WTC11 (cell line): ENCODE data around the gene FAM107B. TPM values are rescaled to one million over a fixed set of nuclear protein-coding genes. Genes with fewer than 3 reads are reported as not detected.

Experiments
- ATAC-seq: fragments of 200-7000 bp; cut with Tn5 transposase; 2 replicates; pipeline ENCODE4 v1.10.0; 2021; ENCODE audit warnings: mild to moderate bottlenecking, moderate library complexity
- CTCF ChIA-PET: fragments of 300-600 bp; sonication (Branson Sonifier 250); formaldehyde crosslinking; loops from one replicate; lab custom pipeline; 2021; ENCODE audit warnings: antibody characterized with exemption; lab: Charles Lee
- POLR2A ChIA-PET: fragments of 350-600 bp; sonication (Branson Sonifier 250); formaldehyde crosslinking; loops from one replicate; lab custom pipeline; 2021; ENCODE audit warnings: antibody characterized with exemption; lab: Charles Lee
- DNase-seq: peaks from one replicate; pipeline ENCODE4 v3.0.0; 2021; ENCODE audit warnings: low spot score
- H3K27ac Mint-ChIP-seq: 2 replicates; pipeline ENCODE4 v1.8.0; 2021; ENCODE audit warnings: mixed read lengths
- H3K27me3 Mint-ChIP-seq: 2 replicates; pipeline ENCODE4 v1.8.0; 2021; ENCODE audit warnings: low read depth, mild to moderate bottlenecking, moderate library complexity, mixed read lengths
- H3K36me3 Mint-ChIP-seq: 2 replicates; pipeline ENCODE4 v1.8.0; 2021; ENCODE audit warnings: mixed read lengths
- H3K4me1 Mint-ChIP-seq: 2 replicates; pipeline ENCODE4 v1.8.0; 2022; ENCODE audit warnings: mixed read lengths
- H3K4me3 Mint-ChIP-seq: 2 replicates; pipeline ENCODE4 v1.8.0; 2021; ENCODE audit warnings: mild to moderate bottlenecking, moderate library complexity, mixed read lengths
- H3K9me3 Mint-ChIP-seq: 2 replicates; pipeline ENCODE4 v1.8.0; 2021; ENCODE audit warnings: mixed read lengths
- EMX1 ChIP-seq: fragments of 250-450 bp; sonication (Bioruptor Pico); IDR thresholded peaks from 2 replicates; pipeline ENCODE4 v1.8.0; 2021; ENCODE audit warnings: mild to moderate bottlenecking
- ETV6 ChIP-seq: sonication (generic); formaldehyde crosslinking; IDR thresholded peaks from 2 replicates; pipeline ENCODE4 v1.8.1; 2022; ENCODE audit warnings: mild to moderate bottlenecking, missing genetic modification reagents
- FOXJ3 ChIP-seq: sonication (generic); formaldehyde crosslinking; IDR thresholded peaks from 2 replicates; pipeline ENCODE4 v1.9.0; 2021; ENCODE audit warnings: missing genetic modification reagents, mild to moderate bottlenecking, borderline replicate concordance
- FOXP4 ChIP-seq: sonication (generic); formaldehyde crosslinking; IDR thresholded peaks from 2 replicates; pipeline ENCODE4 v1.8.0; 2022; ENCODE audit warnings: mild to moderate bottlenecking, missing genetic modification reagents
- GABPB1 ChIP-seq: sonication (generic); formaldehyde crosslinking; IDR thresholded peaks from 2 replicates; pipeline ENCODE4 v1.8.1; 2023; ENCODE audit warnings: mild to moderate bottlenecking, missing genetic modification reagents
- GTF2I ChIP-seq: fragments of 250-450 bp; sonication (Bioruptor Pico); conservative IDR thresholded peaks from 2 replicates; pipeline ENCODE4 v1.4.0; 2021; ENCODE audit warnings: mild to moderate bottlenecking
- HMGA2 ChIP-seq: fragments of 250-450 bp; sonication (Bioruptor Pico); IDR thresholded peaks from 2 replicates; pipeline ENCODE4 v1.4.0; 2021; ENCODE audit warnings: mild to moderate bottlenecking, moderate library complexity
- HMGXB4 ChIP-seq: sonication (generic); formaldehyde crosslinking; IDR thresholded peaks from 2 replicates; pipeline ENCODE4 v1.8.1; 2023; ENCODE audit warnings: mild to moderate bottlenecking, moderate library complexity, missing genetic modification reagents
- KAT7 ChIP-seq: sonication (generic); formaldehyde crosslinking; IDR thresholded peaks from 2 replicates; pipeline ENCODE4 v1.8.1; 2023; ENCODE audit warnings: missing genetic modification reagents, mild to moderate bottlenecking, borderline replicate concordance
- NR2C2 ChIP-seq: sonication (generic); formaldehyde crosslinking; IDR thresholded peaks from 2 replicates; pipeline ENCODE4 v1.8.0; 2022; ENCODE audit warnings: mild to moderate bottlenecking, missing genetic modification reagents
- NR3C1 ChIP-seq: sonication (generic); formaldehyde crosslinking; conservative IDR thresholded peaks from 2 replicates; pipeline ENCODE4 v1.8.1; 2023; ENCODE audit warnings: low read depth, mild to moderate bottlenecking, missing genetic modification reagents
- OVOL2 ChIP-seq: fragments of 250-450 bp; sonication (Bioruptor Pico); IDR thresholded peaks from 2 replicates; pipeline ENCODE4 v1.9.0; 2021; ENCODE audit warnings: mild to moderate bottlenecking, borderline replicate concordance
- PRRX2 ChIP-seq: fragments of 250-450 bp; sonication (Bioruptor Pico); IDR thresholded peaks from 2 replicates; pipeline ENCODE4 v1.8.0; 2021; ENCODE audit warnings: mild to moderate bottlenecking
- SMAD4 ChIP-seq: sonication (generic); formaldehyde crosslinking; IDR thresholded peaks from 2 replicates; pipeline ENCODE4 v1.8.0; 2022; ENCODE audit warnings: mild to moderate bottlenecking, missing genetic modification reagents
- USF1 ChIP-seq: sonication (generic); formaldehyde crosslinking; IDR thresholded peaks from 2 replicates; pipeline ENCODE4 v1.8.0; 2022; ENCODE audit warnings: mild to moderate bottlenecking, missing genetic modification reagents
- ZMAT4 ChIP-seq: fragments of 250-450 bp; sonication (Bioruptor Pico); IDR thresholded peaks from 2 replicates; pipeline ENCODE4 v1.9.0; 2021; ENCODE audit warnings: mild to moderate bottlenecking
- ZNF281 ChIP-seq: sonication (generic); formaldehyde crosslinking; IDR thresholded peaks from 2 replicates; pipeline ENCODE4 v1.8.0; 2023; ENCODE audit warnings: mild to moderate bottlenecking, missing genetic modification reagents
- ZNF423 ChIP-seq: fragments of 250-450 bp; sonication (Bioruptor Pico); IDR thresholded peaks from 2 replicates; pipeline ENCODE4 v2.1.2; 2022; ENCODE audit warnings: mild to moderate bottlenecking, moderate library complexity
- ZNF532 ChIP-seq: fragments of 250-450 bp; sonication (Bioruptor Pico); IDR thresholded peaks from 2 replicates; pipeline ENCODE4 v1.9.0; 2021; ENCODE audit warnings: mild to moderate bottlenecking, borderline replicate concordance
- total RNA-seq: library from RNA; stranded (reverse); gene quantifications from 3 replicates; pipeline ENCODE4 v1.2.3, GENCODE V29; 2021

FAM107B gene
- total RNA-seq, 1 experiment from 2014 or later, result 22.4 TPM

GRCh38 chr10:14724931-14725330 is 49.8 kb downstream of the FAM107B start:
- Mint-ChIP-seq H3K4me1 (no peaks in the 10 kb centered on the region), H3K36me3 (no peaks in the 10 kb centered on the region), H3K4me3 (no peak overlapping the region), H3K27me3 (peaks cover 2% of the 10 kb centered on the region), H3K27ac (no peak overlapping the region), H3K9me3 (peaks cover 30% of the 10 kb centered on the region)
- ChIA-PET POLR2A (no interaction called here), CTCF (no interaction called here)
- DNase-seq (no peak), ATAC-seq (no peak)
- TF ChIP-seq EMX1 (no peak), USF1 (CRISPR knock-in tag) (no peak), GABPB1 (CRISPR knock-in tag) (no peak)

- POLR2A ChIA-PET, result no interaction called here
- no peak for TF ChIP-seq OVOL2
- no peak for TF ChIP-seq ZMAT4 (CRISPR knock-in tag)
- no peak for TF ChIP-seq PRRX2 (CRISPR knock-in tag)
- no peak for TF ChIP-seq FOXJ3 (CRISPR knock-in tag)
- TF ChIP-seq GTF2I (CRISPR knock-in tag), result no peak
- TF ChIP-seq HMGA2 (CRISPR knock-in tag), result no peak
- TF ChIP-seq HMGXB4 (CRISPR knock-in tag), result no peak
- no peak for TF ChIP-seq FOXP4 (CRISPR knock-in tag)
- TF ChIP-seq NR3C1 (CRISPR knock-in tag), result no peak
- no peak for TF ChIP-seq ZNF281 (CRISPR knock-in tag)
- no peak for TF ChIP-seq ETV6 (CRISPR knock-in tag)
- no peak for TF ChIP-seq USF1 (CRISPR knock-in tag)
- TF ChIP-seq GABPB1 (CRISPR knock-in tag), result no peak
- no peak for TF ChIP-seq ZNF532 (CRISPR knock-in tag)
- no peak for TF ChIP-seq KAT7
- TF ChIP-seq NR2C2, result no peak
- no peak for TF ChIP-seq ZNF423
- TF ChIP-seq SMAD4 (CRISPR knock-in tag), result no peak
- CTCF ChIA-PET, result no interaction called here
These were observed 51.5 kb downstream of the FAM107B start for GRCh38 chr10:14723052-14723689.

More at GRCh38 chr10:14723052-14723689, 51.5 kb downstream of the FAM107B start:
- H3K36me3 Mint-ChIP-seq, result no peaks in the 10 kb centered on the region
- H3K4me1 Mint-ChIP-seq, result no peaks in the 10 kb centered on the region
- peaks cover 2% of the 10 kb centered on the region for H3K27me3 Mint-ChIP-seq
- DNase-seq (no peak), ATAC-seq (no peak)
- no peak overlapping the region for H3K4me3 Mint-ChIP-seq
- H3K9me3 Mint-ChIP-seq, result peaks cover 29% of the 10 kb centered on the region
- no peak overlapping the region for H3K27ac Mint-ChIP-seq
